ENCODE measurements around the gene SEPTIN1. TPM values are rescaled to one million over a fixed set of nuclear protein-coding genes. Genes with fewer than 3 reads are reported as not detected.
A peak's percentile ranks its signal among the peaks of the same experiment; 100 is the strongest.
"Not testable (repeated sequence)": the region's sequence is repeated elsewhere in the genome, so short reads cannot be mapped to it uniquely, and the experiment has no call there.

The SEPTIN1 gene
- total RNA-seq, 1 experiment from 2014 or later = 64.1 TPM

DNA sequence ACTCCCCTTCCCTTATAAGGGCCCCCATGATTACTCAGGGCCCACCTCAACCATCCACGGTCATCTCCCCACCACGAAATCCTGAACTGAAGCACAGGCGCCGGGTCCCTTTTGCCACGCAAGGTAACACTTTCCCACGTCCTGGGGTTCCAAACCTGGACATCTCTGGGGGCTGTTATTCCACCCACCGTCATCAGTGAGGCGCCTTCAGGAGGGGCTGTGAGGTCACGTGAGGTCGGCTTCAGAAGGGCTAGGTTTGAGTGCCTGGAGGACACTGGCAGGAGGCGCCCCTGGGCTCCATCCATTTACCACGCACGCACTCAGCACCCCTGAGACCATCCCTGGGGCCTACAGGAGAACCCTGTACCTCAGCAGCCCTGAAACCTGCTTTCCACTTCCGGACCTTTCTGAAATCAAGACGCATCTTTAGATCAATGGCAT lies 31.3 kb downstream of the SEPTIN1 start:
- Histone ChIP-seq H3K4me1 (ENCODE audit: low read length) (peaks cover 67% of the 10 kb centered on the region), H3K4me2 (ENCODE audit: low read depth, low read length, poor library complexity, severe bottlenecking) (peak overlapping the region; percentile 73), H3K4me3 (ENCODE audit: low read length) (peak overlapping the region; percentile 33), H3K9ac (ENCODE audit: low read length) (peak overlapping the region; percentile 65), H3K27ac (ENCODE audit: low read length) (peak overlapping the region; percentile 95), H3K9me3 (ENCODE audit: low read length) (no peaks in the 10 kb centered on the region), H2AFZ (ENCODE audit: low read length) (no peak overlapping the region), H3K36me3 (ENCODE audit: insufficient read depth, low read length) (peaks cover 5% of the 10 kb centered on the region; the same call in 1 of the 2 replicates), H3K79me2 (ENCODE audit: low read length) (peaks cover 34% of the 10 kb centered on the region), H3K9me2 (replicated peaks; ENCODE audit: insufficient read depth, low read length) (no peaks in the 10 kb centered on the region), H3K27me3 (ENCODE audit: low read length) (no peaks in the 10 kb centered on the region), H4K20me1 (ENCODE audit: insufficient read depth, low read depth, low read length) (no peaks in the 10 kb centered on the region)
- DNase-seq = peak; percentile 68

- H3K9me3 ChIP-seq (ENCODE audit: low read length) = no peaks in the 10 kb centered on the region
- no peak overlapping the region for H2AFZ ChIP-seq (ENCODE audit: low read length)
- H3K9me2 ChIP-seq (replicated peaks; ENCODE audit: insufficient read depth, low read length) = no peaks in the 10 kb centered on the region
- H3K79me2 ChIP-seq (ENCODE audit: low read length) = peaks cover 34% of the 10 kb centered on the region
- peak overlapping the region; percentile 65 for H3K9ac ChIP-seq (ENCODE audit: low read length)
- peak overlapping the region; percentile 95 for H3K27ac ChIP-seq (ENCODE audit: low read length)
- H3K4me3 ChIP-seq (ENCODE audit: low read length) = peak overlapping the region; percentile 33; the same call in 1 of the 2 replicates
- H4K20me1 ChIP-seq (ENCODE audit: insufficient read depth, low read depth, low read length) = no peaks in the 10 kb centered on the region
- DNase-seq = peak; percentile 85
- no peaks in the 10 kb centered on the region for H3K27me3 ChIP-seq (ENCODE audit: low read length)
- peaks cover 5% of the 10 kb centered on the region; the same call in 1 of the 2 replicates for H3K36me3 ChIP-seq (ENCODE audit: insufficient read depth, low read length)
- H3K4me2 ChIP-seq (ENCODE audit: low read depth, low read length, poor library complexity, severe bottlenecking) = peak overlapping the region; percentile 73
- peaks cover 60% of the 10 kb centered on the region for H3K4me1 ChIP-seq (ENCODE audit: low read length)
Measured at GRCh38 chr16:30350134-30350871, 32.1 kb downstream of the SEPTIN1 start.

DNA sequence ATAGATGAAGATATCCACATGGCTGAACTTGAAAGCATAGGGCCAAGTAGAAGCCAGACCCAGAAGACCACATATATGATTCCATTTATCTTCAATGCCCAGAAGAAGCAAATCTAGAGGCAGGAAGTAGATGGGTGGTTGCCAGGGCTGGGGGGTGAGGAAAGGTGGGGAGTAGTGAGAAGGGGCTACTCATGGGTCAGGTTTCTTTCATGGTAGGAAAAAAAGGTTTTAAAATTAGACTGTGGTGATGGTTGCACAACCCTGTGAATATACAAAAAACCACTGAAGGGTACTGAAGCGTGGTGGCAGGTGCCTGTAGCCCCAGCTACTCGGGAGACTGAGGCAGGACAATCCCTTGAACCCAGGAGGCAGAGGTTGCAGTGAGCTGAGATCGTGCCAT lies 32.7 kb downstream of the SEPTIN1 start:
- Histone ChIP-seq H3K9me2 (replicated peaks; ENCODE audit: insufficient read depth, low read length) (no peaks in the 10 kb centered on the region), H2AFZ (ENCODE audit: low read length) (no peak overlapping the region), H4K20me1 (ENCODE audit: insufficient read depth, low read depth, low read length) (no peaks in the 10 kb centered on the region), H3K9me3 (ENCODE audit: low read length) (no peaks in the 10 kb centered on the region), H3K27me3 (ENCODE audit: low read length) (no peaks in the 10 kb centered on the region), H3K27ac (ENCODE audit: low read length) (peak overlapping the region; percentile 95), H3K9ac (ENCODE audit: low read length) (peak overlapping the region; percentile 62), H3K79me2 (ENCODE audit: low read length) (peaks cover 30% of the 10 kb centered on the region), H3K4me1 (ENCODE audit: low read length) (peaks cover 59% of the 10 kb centered on the region), H3K36me3 (ENCODE audit: insufficient read depth, low read length) (peaks cover 5% of the 10 kb centered on the region; the same call in 1 of the 2 replicates), H3K4me3 (ENCODE audit: low read length) (peak overlapping the region; percentile 55), H3K4me2 (ENCODE audit: low read depth, low read length, poor library complexity, severe bottlenecking) (peak overlapping the region; percentile 73)
- peak; percentile 93 for DNase-seq

DNA sequence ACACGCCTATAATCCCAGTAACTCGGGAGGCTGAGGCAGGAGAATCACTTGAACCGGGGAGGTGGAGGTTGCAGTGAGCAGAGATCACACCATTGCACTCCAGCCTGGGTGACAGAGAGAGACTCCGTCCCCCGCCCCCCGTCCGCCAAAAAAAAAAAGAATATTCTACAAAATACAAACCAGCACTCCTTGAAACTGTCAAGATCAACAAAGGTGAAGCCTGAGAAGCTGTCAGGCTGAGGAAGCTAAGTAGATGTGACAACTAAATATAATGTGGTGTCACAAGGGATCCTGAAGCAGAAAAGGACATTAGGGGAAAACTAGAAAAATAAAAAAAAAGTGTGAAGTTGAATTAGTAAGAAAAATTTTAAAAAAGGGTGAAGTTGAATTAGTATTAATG lies 33.4 kb downstream of the SEPTIN1 start:
- no peaks in the 10 kb centered on the region for H3K9me2 ChIP-seq (replicated peaks; ENCODE audit: insufficient read depth, low read length)
- peaks cover 56% of the 10 kb centered on the region for H3K4me1 ChIP-seq (ENCODE audit: low read length)
- H3K36me3 ChIP-seq (ENCODE audit: insufficient read depth, low read length) = peaks cover 5% of the 10 kb centered on the region; the same call in 1 of the 2 replicates
- H2AFZ ChIP-seq (ENCODE audit: low read length) = no peak overlapping the region
- DNase-seq = peak; percentile 21
- H3K9me3 ChIP-seq (ENCODE audit: low read length) = no peaks in the 10 kb centered on the region
- peak overlapping the region; percentile 62 for H3K9ac ChIP-seq (ENCODE audit: low read length)
- H3K79me2 ChIP-seq (ENCODE audit: low read length) = peaks cover 22% of the 10 kb centered on the region
- H4K20me1 ChIP-seq (ENCODE audit: insufficient read depth, low read depth, low read length) = no peaks in the 10 kb centered on the region
- peak overlapping the region; percentile 73 for H3K4me2 ChIP-seq (ENCODE audit: low read depth, low read length, poor library complexity, severe bottlenecking)
- H3K27ac ChIP-seq (ENCODE audit: low read length) = peak overlapping the region; percentile 95
- H3K4me3 ChIP-seq (ENCODE audit: low read length) = peak overlapping the region; percentile 55; the same call in 1 of the 2 replicates
- no peaks in the 10 kb centered on the region for H3K27me3 ChIP-seq (ENCODE audit: low read length)

DNA sequence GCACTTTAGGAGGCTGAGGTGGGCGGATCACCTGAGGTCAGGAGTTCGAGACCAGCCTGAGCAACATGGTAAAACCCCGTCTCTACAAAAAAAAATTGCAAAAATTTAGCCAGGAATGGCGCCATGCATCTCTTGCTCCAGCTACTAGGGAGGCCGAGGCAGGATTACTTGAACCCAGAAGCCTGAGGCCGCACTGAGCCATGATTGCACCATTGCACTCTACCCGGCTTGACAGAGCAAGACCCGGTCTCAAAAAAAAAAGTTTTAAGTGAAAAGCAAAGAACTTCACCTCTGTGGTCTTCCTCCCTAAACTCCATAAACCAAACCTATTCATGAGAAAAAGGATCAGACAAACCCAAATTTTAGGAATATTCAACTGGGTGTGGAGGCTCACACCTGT lies 34.2 kb downstream of the SEPTIN1 start:
- DNase-seq = peak; percentile 38
- Histone ChIP-seq H4K20me1 (ENCODE audit: insufficient read depth, low read depth, low read length) (no peaks in the 10 kb centered on the region), H2AFZ (ENCODE audit: low read length) (no peak overlapping the region), H3K9ac (ENCODE audit: low read length) (no peak overlapping the region), H3K27me3 (ENCODE audit: low read length) (no peaks in the 10 kb centered on the region), H3K4me1 (ENCODE audit: low read length) (peaks cover 48% of the 10 kb centered on the region), H3K9me3 (ENCODE audit: low read length) (no peaks in the 10 kb centered on the region), H3K9me2 (replicated peaks; ENCODE audit: insufficient read depth, low read length) (no peaks in the 10 kb centered on the region), H3K36me3 (ENCODE audit: insufficient read depth, low read length) (peaks cover 5% of the 10 kb centered on the region; the same call in 1 of the 2 replicates), H3K4me3 (ENCODE audit: low read length) (no peak overlapping the region), H3K79me2 (ENCODE audit: low read length) (peaks cover 14% of the 10 kb centered on the region), H3K4me2 (ENCODE audit: low read depth, low read length, poor library complexity, severe bottlenecking) (no peak overlapping the region), H3K27ac (ENCODE audit: low read length) (peak overlapping the region; percentile 62)

DNA sequence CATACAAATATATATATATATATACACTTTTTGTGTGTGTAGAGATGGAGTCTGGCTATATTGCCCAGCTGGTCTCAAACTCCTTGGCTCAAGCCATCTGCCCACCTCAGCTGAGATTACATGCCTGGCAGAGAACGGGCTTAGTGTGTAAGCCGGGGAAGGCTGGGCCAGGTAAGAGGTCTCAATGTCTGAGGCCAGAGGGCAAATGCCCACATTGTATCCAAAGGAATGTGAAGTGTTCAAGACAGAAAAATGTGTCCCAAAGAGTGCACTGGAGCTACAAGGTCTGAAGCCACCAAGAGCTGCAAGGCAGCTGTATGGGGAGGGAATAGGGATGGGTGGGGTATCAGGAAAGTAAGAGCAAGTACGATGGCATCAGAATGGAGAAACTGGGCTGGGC lies 36.1 kb downstream of the SEPTIN1 start:
- DNase-seq = peak; percentile 27
- Histone ChIP-seq H3K36me3 (ENCODE audit: insufficient read depth, low read length) (no peaks in the 10 kb centered on the region), H3K27ac (ENCODE audit: low read length) (no peak overlapping the region), H3K4me2 (ENCODE audit: low read depth, low read length, poor library complexity, severe bottlenecking) (no peak overlapping the region), H3K4me3 (ENCODE audit: low read length) (no peak overlapping the region), H3K4me1 (ENCODE audit: low read length) (peaks cover 31% of the 10 kb centered on the region), H2AFZ (ENCODE audit: low read length) (no peak overlapping the region), H3K9ac (ENCODE audit: low read length) (no peak overlapping the region), H3K9me3 (ENCODE audit: low read length) (no peaks in the 10 kb centered on the region), H4K20me1 (ENCODE audit: insufficient read depth, low read depth, low read length) (no peaks in the 10 kb centered on the region), H3K9me2 (replicated peaks; ENCODE audit: insufficient read depth, low read length) (no peaks in the 10 kb centered on the region), H3K79me2 (ENCODE audit: low read length) (peaks cover 3% of the 10 kb centered on the region; the same call in 1 of the 2 replicates), H3K27me3 (ENCODE audit: low read length) (no peaks in the 10 kb centered on the region)

- H3K4me1 ChIP-seq (ENCODE audit: low read length); H3K79me2 ChIP-seq (ENCODE audit: low read length); H3K36me3 ChIP-seq (ENCODE audit: insufficient read depth, low read length); H3K4me2 ChIP-seq (ENCODE audit: low read depth, low read length, poor library complexity, severe bottlenecking); H3K4me3 ChIP-seq (ENCODE audit: low read length); H3K9me2 ChIP-seq (replicated peaks; ENCODE audit: insufficient read depth, low read length); H3K27me3 ChIP-seq (ENCODE audit: low read length); H2AFZ ChIP-seq (ENCODE audit: low read length); H4K20me1 ChIP-seq (ENCODE audit: insufficient read depth, low read depth, low read length); H3K9ac ChIP-seq (ENCODE audit: low read length); H3K27ac ChIP-seq (ENCODE audit: low read length); H3K9me3 ChIP-seq (ENCODE audit: low read length): not testable (repeated sequence)
- DNase-seq = peak; percentile 5
Measured at GRCh38 chr16:30343491-30343820, 38.9 kb downstream of the SEPTIN1 start.

DNA sequence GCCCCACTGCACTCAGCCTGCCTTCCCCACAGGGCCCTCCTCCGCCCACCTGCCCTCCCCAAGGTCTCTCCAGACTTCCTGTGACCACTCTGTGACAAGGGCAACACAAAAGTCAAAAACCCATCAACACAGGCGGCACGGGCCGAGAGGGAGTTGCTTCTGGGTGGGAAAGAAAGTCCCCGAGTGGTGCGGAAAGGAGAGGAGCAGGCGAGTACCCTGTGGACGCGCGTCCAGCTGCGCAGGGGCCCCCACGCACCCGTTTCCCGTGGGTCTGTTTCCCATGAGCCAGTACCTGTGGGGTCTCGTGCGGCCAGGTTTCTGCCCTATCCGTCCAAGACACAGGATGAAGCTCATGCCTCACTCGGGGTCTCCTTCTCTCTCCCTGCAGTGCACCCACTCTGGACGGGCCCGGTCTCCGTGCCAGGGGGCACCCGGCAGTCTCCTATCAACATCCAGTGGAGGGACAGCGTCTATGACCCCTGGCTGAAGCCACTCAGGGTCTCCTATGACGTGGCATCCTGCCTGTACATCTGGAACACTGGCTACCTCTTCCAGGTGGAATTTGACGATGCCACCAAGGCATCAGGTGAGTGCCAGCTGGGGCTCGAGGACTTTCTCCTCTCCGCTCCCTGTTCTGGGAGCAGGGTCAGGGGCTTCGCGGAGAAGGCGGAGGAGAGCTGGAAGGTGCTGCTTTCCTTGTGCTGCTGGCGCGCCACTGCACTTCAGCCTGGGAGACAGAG lies 39.4 kb downstream of the SEPTIN1 start:
- Histone ChIP-seq H3K9ac (ENCODE audit: low read length) (no peak overlapping the region), H2AFZ (ENCODE audit: low read length) (no peak overlapping the region), H3K9me3 (ENCODE audit: low read length) (no peaks in the 10 kb centered on the region), H3K27ac (ENCODE audit: low read length) (no peak overlapping the region), H3K36me3 (ENCODE audit: insufficient read depth, low read length) (no peaks in the 10 kb centered on the region), H3K9me2 (replicated peaks; ENCODE audit: insufficient read depth, low read length) (no peaks in the 10 kb centered on the region), H3K4me2 (ENCODE audit: low read depth, low read length, poor library complexity, severe bottlenecking) (no peak overlapping the region), H4K20me1 (ENCODE audit: insufficient read depth, low read depth, low read length) (no peaks in the 10 kb centered on the region), H3K79me2 (ENCODE audit: low read length) (no peaks in the 10 kb centered on the region), H3K4me1 (ENCODE audit: low read length) (no peaks in the 10 kb centered on the region), H3K4me3 (ENCODE audit: low read length) (no peak overlapping the region), H3K27me3 (ENCODE audit: low read length) (no peaks in the 10 kb centered on the region)
- DNase-seq = peak; percentile 37

All from Karpas-422 (cell line).